Forelimb muscle (tissue), 1 donor: ENCODE measurements around the gene APAF1. TPM values are rescaled to one million over a fixed set of nuclear protein-coding genes. Genes with fewer than 3 reads are reported as not detected.
"Not testable (repeated sequence)": the region's sequence is repeated elsewhere in the genome, so short reads cannot be mapped to it uniquely, and the experiment has no call there.

Experiments
- DNase-seq: peaks from one replicate; pipeline ENCODE4 v3.0.0-alpha.2; 2013; ENCODE audit warnings: low read depth
- polyA plus RNA-seq: library from polyadenylated mRNA; unstranded; fragments of 120-200 nt; gene quantifications from one replicate; pipeline ENCODE4 v1.2.1, GENCODE V29; 2013; ENCODE audit not compliant: insufficient read length

Gene APAF1
- polyA plus RNA-seq, 1 donor, result 24.9 TPM

- no peak for DNase-seq
Measured at GRCh38 chr12:98727196-98727595, 82.1 kb downstream of the APAF1 start.

- no peak for DNase-seq
Measured at GRCh38 chr12:98730412-98730811, 85.3 kb downstream of the APAF1 start.

GRCh38 chr12:98733667-98734350 is 88.7 kb downstream of the APAF1 start:
- DNase-seq, result no peak

- DNase-seq, result no peak
Measured at GRCh38 chr12:98735821-98736220, 90.7 kb downstream of the APAF1 start.

GRCh38 chr12:98736352-98737321 is 91.5 kb downstream of the APAF1 start:
- DNase-seq, result no peak

GRCh38 chr12:98737322-98737712 is 92.2 kb downstream of the APAF1 start:
- no peak for DNase-seq

- no peak for DNase-seq
Measured at GRCh38 chr12:98738002-98738401, 92.9 kb downstream of the APAF1 start.

GRCh38 chr12:98738539-98738938 is 93.4 kb downstream of the APAF1 start:
- no peak for DNase-seq

GRCh38 chr12:98740751-98741150 is 95.7 kb downstream of the APAF1 start:
- no peak for DNase-seq

- no peak for DNase-seq
Measured at GRCh38 chr12:98741196-98741555, 96.1 kb downstream of the APAF1 start.

GRCh38 chr12:98741556-98742265 is 96.6 kb downstream of the APAF1 start:
- DNase-seq, result no peak

- no peak for DNase-seq
Measured at GRCh38 chr12:98743362-98743953, 98.4 kb downstream of the APAF1 start.

GRCh38 chr12:98744680-98745079 is 99.6 kb downstream of the APAF1 start:
- no peak for DNase-seq

- DNase-seq, result no peak
Measured at GRCh38 chr12:98745578-98746391, 100.7 kb downstream of the APAF1 start.

GRCh38 chr12:98748463-98748862 is 103.4 kb downstream of the APAF1 start:
- DNase-seq, result no peak

- DNase-seq, result no peak
Measured at GRCh38 chr12:98750511-98750910, 105.4 kb downstream of the APAF1 start.

GRCh38 chr12:98751580-98752115 is 106.6 kb downstream of the APAF1 start:
- DNase-seq, result no peak

- no peak for DNase-seq
Measured at GRCh38 chr12:98752726-98753125, 107.6 kb downstream of the APAF1 start.

- DNase-seq, result no peak
Measured at GRCh38 chr12:98754095-98754494, 109.0 kb downstream of the APAF1 start.

- DNase-seq, result not testable (repeated sequence)
Measured at GRCh38 chr12:98755855-98756254, 110.8 kb downstream of the APAF1 start.

- DNase-seq, result no peak
Measured at GRCh38 chr12:98757455-98757854, 112.4 kb downstream of the APAF1 start.
